Fibroblast of skin of scalp (primary cell): ENCODE measurements around the gene TENT4A.
A peak's percentile ranks its signal among the peaks of the same experiment; 100 is the strongest.

Source experiments
- DNase-seq: peaks from one replicate; pipeline ENCODE4 v3.0.0-alpha.2; 2013

TENT4A gene

DNA sequence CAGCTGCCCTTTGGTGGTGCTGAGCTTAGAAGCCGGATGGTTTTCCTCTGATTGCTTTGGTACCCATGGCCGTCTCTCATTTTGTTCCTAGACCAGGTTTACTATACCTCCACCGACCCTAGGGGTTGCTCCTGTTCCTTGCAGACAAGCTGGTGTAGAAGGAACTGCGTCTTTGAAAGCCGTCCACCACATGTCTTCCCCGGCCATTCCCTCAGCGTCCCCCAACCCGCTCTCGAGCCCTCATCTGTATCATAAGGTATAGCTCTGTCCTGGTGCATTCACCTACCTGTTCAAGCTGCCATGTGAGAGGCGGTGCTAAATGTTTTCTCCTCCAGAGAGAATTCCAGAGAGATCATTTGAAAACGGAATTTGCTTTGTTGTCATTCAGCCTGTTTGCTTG lies 39.5 kb downstream of the TENT4A start:
- no peak for DNase-seq

DNA sequence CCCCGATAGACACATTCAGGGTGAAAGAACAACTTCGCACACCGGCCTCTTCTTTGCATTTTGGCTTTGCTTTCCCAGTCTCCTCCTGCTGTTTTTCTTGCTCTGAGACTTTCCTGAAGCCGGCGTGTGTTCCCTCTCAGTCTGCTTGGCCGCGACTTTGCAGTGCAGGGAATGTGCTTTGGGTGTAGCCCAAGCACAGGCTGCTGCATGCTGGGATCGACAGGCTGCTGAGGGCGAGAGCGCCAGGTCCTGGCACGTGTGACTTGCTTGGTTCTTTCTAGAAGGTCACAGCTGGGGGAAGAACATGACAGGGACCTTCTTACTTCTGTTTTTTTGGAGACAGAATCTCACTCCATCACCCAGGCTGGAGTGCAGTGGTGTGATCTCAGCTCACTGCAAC lies 40.6 kb downstream of the TENT4A start:
- no peak for DNase-seq

DNA sequence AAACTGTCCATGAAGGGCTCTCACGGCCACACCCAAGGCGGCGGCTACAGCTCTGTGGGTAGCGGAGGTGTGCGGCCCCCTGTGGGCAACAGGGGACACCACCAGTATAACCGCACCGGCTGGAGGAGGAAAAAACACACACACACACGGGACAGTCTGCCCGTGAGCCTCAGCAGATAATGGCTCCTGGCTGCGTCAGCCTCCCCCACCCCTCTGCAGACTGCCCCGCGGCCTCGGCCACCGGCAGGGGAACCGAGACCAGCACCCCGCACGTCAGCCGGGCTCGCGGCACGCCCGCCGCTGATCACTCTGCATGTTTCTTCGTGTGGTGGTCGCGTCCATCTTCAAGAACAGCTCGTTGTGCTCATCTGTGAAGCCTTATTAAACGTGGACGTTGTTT lies 41.5 kb downstream of the TENT4A start:
- no peak for DNase-seq

DNA sequence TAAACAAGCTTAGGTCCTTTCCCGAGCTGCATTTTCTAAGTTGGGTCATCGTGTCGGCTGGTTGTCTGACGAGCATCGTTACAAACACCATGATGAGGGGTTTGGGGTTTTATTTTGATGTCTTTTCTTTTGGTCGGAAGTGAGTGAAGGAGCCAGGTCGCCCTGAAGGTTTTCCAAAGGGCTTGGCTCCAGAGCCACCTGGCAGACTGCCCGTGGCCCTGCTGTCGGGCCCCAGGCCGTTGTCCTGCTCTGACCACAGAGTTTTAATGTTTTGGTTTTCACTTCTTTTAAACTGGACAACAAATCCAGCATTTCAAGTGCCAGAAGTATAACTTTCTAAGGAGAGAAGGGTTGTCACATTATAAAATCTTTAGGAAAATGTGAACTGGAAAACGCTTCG lies 42.3 kb downstream of the TENT4A start:
- DNase-seq: no peak

DNA sequence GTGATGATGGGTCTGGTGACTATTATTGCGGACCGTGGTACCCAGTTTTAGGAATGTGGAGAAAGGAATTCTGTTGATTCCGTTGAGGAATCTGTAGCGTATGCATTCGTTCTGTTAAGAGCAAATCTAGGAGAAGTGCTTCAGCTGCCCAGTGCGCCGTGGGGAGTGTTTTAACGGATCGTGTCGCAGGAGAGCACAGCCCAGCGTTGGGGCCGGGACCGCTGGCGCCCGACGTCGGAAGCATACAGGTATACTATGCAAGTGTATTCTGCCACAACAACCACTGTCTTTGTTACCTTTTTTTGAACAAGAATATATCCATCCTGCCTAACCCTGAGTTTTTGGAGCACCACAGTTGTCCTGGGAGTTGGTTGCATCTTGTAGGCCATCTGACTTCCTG lies 42.7 kb downstream of the TENT4A start:
- DNase-seq: no peak

DNA sequence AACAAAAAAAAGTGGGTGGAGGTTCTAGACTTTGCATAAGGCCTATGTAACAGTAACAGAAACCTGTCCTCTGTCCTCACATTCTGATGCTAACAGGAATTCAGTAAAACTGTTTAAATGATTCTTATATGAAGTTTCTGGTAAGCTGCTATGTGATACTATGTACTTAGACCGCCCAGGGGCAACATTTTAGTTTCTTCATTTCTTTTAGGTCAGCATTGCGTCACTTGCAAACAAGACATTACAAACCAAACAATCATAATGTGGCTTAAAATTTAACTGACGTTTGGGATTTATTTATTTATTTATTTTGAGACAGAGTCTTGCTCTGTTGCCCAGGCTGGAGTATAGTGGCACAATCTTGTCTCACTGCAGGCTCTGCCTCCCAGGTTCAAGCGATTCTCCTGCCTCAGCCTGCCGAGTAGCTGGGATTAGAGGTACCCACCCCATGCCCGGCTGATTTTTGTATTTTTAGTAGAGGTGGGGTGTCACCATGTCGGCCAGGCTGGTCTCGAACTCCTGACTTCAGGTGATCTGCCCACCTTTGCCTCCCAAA lies 44.3 kb downstream of the TENT4A start:
- DNase-seq: no peak

DNA sequence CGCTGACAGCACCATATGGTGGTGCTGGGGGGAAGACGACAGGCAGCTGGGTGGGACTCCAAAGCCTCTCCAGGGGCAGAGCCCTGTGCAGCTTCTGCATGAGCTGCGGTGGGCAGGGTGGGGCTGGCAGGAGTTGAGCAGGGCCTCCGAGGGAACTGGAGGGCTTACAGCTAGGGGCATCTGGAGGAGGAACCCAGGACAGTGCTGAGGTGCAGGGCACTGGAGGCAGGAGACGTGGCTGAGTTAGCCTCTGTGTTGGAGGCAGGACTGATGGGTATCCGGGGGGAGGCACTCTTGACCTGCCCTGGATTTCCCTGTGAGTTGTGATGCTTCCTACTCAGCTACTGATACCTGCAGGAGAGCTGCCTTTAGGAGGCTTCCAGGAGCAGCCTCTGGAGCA lies 45.0 kb downstream of the TENT4A start:
- DNase-seq: no peak

DNA sequence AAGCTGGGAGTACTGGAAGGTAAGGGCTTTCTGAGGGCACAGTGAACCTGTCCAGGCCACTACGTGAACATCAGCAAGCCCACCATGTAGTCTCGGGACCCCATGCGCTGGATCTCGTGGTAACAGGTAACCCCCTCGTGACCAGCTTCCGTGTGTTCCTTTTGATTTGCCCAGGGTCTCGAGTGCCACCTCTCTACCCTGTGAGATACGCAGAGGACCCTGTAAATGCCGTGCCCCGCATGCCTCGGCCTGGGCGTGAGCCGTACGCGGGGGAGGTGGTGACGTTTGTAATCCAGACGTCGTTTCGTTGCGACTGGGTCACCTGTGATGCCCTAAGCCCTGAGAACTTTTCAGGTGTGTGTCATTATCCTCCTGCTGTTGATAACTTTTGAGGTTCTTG lies 45.5 kb downstream of the TENT4A start:
- DNase-seq: no peak

DNA sequence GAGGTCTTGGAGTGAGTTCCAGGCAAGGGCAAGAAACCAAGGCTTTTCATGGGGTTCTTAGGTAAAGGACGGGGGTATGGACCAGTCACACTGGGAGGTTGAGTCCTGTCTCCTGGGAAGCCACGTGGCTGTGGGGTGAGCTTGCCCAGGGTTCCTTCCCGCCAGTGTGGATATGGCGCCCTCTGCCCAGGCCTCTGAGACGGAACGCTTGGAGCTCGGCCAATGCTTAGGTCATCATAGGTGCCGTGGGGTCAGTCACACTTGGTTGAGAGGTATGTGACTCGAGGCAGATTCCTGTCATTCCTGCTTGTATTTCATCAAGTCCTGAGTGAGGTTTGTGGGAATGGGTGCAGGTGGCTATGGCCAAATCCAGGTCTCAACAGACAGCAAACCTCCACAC lies 46.2 kb downstream of the TENT4A start:
- peak; percentile 20 for DNase-seq

DNA sequence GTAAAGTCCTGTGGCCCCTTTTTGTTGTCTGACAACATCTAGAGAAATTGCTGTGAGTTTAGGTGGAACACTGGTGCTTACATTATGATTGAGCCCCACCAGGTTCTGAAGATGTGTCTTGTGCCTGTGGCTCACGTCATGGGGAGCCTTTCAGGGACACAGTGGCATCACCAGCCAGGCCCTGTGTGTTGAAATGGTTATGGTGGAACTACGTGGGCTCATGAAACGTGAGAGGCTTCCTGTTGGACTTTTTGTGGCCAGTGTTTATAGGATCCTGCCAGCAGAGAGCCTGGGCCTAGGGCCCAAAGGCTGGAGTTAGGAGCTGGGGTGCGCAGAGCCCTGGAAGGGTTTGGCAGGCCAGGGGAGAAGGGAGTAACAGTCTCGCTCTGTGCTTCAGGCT lies 46.8 kb downstream of the TENT4A start:
- DNase-seq: no peak

DNA sequence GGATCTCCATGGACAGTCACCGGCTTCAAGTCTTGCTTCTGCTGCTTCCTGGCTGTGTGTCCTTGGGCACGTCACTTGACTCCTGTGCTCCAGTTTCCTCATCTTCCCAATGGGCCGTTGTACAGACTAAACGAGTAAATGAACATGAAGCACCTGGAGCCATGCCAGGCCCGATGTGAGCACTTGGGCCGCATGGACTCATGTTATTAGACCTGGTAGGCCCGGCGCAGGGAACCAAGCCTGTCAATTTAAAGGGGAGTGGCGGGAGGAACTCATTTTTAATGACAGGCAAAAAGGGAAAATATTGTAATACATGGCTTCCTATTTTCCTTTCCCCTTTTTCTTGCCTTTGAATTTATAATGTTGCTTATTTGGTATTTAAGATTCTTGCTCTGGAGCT lies 47.5 kb downstream of the TENT4A start:
- no peak for DNase-seq

DNA sequence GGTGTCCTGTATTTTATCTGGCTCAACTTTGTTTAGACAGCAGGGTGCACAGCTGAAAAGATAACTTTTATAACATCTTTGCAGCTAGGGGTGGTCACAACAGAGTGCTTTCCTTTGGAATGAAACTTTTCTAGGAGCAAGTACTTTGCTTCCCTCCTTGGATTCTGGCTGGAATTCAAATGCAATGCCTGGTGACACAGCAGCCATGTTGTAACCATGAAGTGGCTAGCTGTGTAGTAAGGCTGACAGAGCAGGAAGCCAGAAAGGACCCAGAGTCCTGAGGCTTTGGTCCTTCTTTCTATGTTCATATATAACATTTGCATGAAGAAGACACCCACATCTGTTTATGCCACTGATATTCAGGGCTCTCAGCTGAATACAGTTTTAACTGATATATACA lies 48.1 kb downstream of the TENT4A start:
- no peak for DNase-seq

DNA sequence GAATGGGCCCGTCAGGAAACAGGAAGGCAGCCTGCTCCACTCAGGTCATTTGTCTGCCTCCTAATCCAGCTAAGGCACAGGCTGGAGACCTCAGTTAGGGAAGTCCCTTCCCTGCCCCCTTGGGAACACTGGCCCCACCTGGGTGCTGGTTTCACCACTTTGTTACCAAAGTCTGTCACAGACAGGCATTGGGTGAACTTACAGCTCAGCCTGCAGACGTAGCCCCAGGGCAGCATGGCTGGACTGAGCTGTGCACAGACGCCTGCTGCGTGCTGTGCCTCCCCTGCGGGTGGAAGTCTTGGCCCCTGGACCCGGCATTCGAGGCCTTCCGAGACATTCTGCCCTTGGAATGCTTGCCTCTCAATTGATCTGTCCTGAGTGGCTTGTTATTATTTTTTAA lies 48.9 kb downstream of the TENT4A start:
- no peak for DNase-seq

DNA sequence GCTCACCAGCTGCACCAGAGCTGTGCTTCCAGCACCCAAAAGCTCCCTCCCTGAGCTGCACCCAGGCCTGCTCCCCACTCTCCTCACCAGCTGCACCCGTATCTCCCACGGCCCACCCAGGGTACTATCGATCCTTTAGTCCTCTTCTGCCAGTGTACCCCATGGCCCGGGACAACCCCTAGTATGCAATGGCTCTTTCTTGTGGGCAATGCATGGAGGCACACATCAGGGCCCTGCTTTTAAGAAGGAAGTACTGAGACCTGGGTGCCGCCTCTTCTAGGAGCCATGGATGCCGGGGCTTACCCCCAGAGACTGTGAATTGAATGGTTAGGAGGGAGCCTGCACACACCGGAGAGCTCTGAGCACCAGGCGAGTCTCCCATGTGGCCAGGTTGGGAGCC lies 49.5 kb downstream of the TENT4A start:
- no peak for DNase-seq

DNA sequence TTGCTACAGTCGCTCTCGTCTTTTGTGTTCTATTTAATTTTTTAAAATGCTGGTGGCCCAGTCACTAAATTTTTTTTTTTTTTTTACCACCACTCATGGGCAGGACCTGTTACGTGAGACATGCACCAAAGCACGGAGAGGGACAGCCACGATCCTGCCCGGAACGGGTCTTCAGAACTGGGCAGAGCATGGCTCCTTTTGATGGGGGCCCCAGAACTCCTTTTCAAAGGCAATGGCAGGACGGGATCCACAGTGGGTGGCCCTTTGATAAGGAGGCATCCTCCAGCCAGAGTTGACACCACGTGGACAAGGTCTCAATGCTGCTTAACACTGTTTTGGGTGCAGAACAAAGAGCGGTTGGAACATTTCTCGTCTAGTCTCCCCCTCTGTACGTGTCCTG lies 50.0 kb downstream of the TENT4A start:
- no peak for DNase-seq

DNA sequence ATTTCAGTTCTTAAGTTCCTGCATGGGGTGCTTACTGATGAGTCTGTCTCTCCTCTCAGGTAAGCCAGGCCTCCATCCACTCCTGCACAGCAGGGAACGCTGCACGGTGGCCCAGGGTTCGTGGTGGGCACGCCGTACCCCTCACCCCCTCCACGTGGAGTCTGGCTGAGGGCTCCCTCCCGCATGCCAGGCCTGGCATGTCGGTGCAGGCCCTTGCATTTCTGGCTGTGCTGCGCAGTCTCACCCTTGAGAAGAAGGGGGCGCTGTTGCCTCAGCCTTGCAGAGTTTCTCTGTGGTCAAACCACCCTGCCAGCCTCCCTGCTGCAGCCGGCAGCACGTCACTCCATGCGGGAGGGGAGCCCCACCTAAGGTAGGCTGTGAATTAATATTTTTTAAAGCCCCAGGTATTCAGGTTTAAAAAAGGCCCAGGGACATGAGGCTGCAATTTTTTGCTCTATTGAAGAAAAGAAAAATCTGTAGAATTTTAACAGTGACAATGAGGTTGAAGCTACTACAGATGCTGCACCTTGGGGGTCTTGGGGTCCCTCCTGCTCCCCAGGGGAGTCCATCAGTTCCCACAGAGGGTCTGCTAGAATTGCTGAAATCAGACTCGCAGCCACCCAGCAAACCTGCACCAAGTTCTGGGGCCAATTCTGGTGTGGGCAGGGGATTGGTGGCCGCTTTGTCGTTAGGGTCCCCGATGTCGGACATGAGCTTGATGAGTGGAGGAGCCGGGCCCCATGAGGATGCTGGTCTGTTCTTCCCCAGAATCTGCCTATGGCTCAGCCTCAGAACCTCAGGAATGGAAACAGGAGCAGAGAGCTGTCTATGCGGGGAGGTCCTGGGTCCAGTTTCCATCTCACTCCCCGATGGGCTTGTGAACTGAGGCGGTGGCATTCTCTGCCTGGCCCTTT lies 52.6 kb downstream of the TENT4A start:
- DNase-seq: peak; percentile 63

DNA sequence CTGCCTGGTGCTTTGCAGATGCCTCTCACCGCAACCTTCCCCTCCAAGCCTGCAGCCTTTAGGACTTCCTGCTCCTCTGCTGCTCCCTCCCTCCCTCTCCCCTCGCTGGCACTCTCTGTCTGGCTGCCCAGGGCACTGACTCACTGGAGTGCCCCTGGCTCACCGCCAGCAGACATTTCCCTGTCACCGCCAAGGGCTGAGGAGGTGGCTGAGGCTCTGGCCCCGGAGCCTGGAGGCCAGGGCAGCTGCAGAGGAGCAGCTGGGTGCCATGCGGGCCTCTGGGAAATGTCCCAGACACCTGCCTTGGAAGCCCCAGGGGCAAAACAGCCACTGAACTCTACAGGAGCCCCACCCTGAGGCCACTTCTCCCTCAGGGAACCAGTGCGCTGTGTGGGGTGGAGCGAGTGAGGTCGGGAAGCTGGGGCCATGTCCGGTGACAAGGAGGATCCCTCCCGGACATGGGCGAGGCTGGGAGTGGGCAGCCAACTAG lies 53.4 kb downstream of the TENT4A start:
- DNase-seq: peak; percentile 79

DNA sequence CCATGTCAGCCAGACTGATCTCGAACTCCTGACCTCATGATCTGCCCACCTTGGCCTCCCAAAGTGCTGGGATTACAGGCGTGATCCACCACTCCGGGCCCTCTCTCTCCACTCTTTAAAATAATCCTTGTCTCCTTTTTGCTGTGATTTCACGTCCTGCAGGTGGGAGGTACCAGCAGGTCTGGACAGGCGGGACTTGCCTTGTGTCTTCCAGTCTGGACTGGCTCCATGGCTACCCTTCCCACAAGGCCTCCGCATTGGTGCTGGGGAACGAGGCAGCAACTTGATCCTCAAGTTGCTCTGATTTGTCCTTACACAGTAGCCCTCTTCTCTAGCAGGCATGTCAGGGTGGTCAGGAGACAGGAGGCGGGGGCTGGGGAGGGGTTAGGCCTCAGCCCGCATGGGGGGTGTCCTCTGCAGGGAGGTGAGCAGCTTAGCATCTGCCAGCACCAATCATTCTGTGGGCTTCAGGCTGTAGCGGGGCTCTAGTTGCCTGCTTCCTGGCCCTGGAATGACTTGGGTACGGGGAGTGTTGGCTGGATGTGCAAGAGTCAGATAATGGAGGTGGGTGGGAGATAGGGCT lies 54.3 kb downstream of the TENT4A start:
- no peak for DNase-seq

DNA sequence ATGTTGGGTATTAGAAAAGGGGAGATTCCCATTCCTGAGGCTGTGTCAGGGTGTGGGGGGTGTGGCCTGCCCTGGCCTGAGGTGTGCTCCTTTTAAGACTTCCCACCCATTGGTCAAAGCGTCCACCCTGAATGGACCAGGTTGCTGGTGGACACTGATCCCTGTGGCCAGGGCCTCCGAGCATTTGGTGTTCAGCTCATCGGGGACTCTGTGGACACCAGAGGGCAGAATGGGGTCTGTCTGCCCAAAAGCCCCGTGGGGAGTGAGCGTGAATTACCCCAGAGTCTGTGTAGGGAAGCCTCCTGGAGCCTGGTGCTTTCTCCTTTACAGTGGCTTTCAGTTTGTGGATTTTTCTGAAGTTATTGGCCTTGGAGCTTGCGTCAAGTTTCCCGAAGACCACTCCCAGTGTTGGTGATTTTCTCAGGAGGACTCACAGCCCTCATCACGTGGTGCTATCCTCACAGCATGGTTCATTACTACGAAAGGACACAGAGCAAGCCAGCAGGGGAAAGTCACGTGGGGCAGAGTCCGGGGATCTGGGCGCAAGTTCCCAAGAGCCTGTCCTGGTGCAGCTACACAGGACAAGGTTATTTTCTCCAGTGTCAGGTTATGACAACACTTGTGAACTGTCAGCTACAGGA lies 55.5 kb downstream of the TENT4A start:
- DNase-seq: no peak

DNA sequence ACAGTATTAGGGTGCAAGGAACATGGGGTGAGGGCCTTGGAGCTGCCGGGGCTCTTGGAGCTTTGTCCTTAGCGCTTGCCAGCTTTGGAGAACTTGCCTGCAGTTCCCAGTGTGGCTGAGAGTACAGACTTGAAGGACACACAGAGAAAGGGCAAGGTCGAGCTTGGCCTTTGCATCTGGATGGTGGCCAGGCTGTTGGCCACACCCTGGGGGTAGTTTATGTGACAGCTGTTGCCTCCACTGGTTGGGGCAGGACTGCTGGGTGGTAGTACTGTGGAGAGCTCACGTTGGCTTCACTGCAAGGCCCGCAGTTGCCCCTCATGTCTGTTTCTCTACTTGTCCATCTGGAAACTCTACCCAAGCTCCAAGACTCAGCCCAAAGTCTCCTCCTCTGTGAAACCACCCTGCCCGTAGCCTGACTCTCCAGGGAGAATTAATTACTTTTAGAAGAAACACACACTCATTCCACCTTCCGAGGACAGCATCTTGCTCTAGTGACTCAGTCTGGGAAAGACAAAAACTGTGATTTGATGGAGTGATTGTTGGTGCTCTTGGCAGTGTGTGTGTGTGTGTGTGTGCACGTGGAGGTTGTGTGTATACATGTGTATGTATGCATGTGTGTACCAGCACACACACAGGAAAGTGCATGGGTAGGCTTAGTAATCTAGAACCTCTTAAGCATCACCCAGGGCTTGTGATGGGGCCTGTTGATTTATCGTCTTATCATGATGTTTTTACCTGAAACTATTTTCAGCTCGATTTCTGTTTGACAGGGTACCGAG lies 57.8 kb downstream of the TENT4A start:
- DNase-seq: no peak

DNA sequence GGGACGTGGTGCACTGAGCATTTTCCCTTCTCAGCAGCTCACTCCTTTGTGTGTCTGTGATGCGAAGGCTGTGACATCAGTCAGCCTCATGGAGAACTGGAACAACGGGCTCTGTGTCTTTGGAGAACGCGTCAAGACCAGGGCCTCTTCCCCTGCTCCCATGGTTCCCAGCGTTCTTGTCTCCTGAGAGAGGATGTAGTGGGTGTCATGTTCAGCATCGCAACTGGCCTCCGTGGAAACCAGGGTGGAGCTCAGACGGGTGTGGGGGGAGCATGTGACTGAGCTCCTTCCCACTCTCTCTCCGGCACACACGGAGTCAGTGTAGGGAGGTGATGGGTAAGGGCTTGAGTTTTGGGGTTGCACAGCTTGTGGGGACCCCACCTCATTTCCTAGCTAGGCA lies 59.7 kb downstream of the TENT4A start:
- DNase-seq: no peak

DNA sequence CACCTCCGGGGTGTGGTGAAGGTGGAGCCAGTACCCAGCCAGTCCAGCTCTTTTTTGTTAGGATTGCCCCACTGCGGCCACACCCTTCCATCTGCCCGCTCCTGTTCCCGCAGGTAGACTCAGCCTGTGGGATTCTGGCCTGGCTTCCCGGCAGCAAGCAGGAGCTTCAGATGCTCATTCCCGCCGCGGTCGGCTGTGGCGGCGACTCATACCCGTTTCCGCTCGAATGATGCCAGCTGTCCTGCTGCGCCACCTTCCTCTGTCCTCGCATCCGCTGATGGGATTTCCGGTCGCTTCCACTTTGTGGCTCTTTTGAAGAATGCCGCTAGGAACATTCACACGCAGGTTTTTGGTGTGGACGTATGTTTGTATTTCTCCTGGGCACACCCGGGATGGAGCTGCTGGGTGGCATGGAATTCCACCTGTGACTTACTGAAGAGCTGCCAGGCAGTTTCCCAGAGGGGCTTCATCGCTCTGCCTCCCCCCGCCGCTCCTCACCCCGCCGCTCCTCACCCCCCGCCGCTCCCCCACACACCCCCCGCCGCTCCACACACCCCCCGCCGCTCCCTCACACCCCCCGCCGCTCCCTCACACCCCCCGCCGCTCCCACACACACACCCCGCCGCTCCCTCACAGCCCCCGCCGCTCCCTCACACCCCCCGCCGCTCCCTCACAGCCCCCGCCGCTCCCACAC lies 60.3 kb downstream of the TENT4A start:
- peak; percentile 6 for DNase-seq
